Activated naive CD8-positive, alpha-beta T cell treated with anti-CD3 and anti-CD28 coated beads for 36 hours (primary cell): ENCODE results near the gene CRMP1. TPM values are rescaled to one million over a fixed set of nuclear protein-coding genes. Genes with fewer than 3 reads are reported as not detected.

ENCODE experiments used
- DNase-seq: peaks from one replicate; pipeline ENCODE4 v3.0.0; 2021
- H3K27ac Mint-ChIP-seq: one replicate; pipeline ENCODE4 v1.8.0; 2022; ENCODE audit warnings: mild to moderate bottlenecking, moderate library complexity, mixed read lengths
- H3K27me3 Mint-ChIP-seq: one replicate; pipeline ENCODE4 v1.8.0; 2022; ENCODE audit warnings: mild to moderate bottlenecking, mixed read lengths
- H3K36me3 Mint-ChIP-seq: one replicate; pipeline ENCODE4 v1.8.0; 2021; ENCODE audit warnings: mild to moderate bottlenecking, mixed read lengths
- H3K4me1 Mint-ChIP-seq: one replicate; pipeline ENCODE4 v1.8.0; 2021; ENCODE audit warnings: mixed read lengths
- H3K4me3 Mint-ChIP-seq: one replicate; pipeline ENCODE4 v1.8.0; 2022; ENCODE audit warnings: mild to moderate bottlenecking, moderate library complexity, mixed read lengths
- H3K9me3 Mint-ChIP-seq: one replicate; pipeline ENCODE4 v1.8.0; 2022; ENCODE audit warnings: mixed read lengths
- total RNA-seq, 2 experiments: library from RNA; stranded (reverse); gene quantifications; one replicate each; pipeline ENCODE4 v1.2.3, GENCODE V29; 2021

The CRMP1 gene
- total RNA-seq, 2 experiments from 2014 or later, result not detected

DNA sequence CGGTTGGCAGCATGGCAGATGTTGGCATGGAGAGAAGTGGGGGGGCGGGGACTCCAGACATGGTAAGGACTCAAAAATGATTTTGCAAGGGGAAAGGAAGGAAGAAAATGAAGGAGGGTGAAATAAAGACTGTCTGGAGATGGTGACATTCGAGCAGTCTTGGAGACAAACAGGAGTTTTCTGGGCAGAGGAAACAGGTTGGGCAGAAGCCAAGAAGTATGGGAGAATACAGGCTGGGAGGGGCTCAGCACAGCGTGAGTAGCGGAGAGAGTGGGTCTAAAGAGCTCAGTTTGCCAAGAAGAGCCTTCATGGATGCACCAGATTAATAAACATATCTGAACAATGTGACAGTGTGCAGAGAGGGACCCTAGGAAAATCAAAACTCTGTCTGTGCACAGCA is 13.3 kb upstream of the CRMP1 start:
- DNase-seq, result no peak
- Mint-ChIP-seq H3K4me1 (no peaks in the 10 kb centered on the region), H3K27me3 (peaks cover 22% of the 10 kb centered on the region), H3K4me3 (no peak overlapping the region), H3K9me3 (peaks cover 23% of the 10 kb centered on the region), H3K36me3 (no peaks in the 10 kb centered on the region), H3K27ac (no peak overlapping the region)

DNA sequence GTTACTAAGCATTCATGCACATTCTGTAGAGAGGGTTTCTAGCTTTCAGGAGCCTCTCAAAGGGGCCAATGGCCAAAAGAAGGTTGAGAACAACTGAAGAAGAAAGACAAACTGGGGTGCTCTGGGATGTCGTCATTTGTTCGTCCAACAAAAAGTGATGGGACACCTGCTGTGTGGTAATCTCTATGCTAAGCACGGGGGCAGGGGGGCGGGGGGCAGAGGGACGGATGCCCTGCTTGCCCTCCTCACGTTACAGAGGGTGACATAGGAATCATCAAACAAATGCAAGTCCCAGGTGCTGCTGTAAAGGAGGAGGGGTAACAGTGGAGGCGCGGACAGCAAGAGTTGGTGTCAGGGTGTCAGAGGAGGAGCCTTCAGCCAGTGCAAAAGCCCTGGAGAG is 12.8 kb upstream of the CRMP1 start:
- H3K36me3 Mint-ChIP-seq, result no peaks in the 10 kb centered on the region
- no peak for DNase-seq
- no peak overlapping the region for H3K27ac Mint-ChIP-seq
- H3K9me3 Mint-ChIP-seq, result peaks cover 23% of the 10 kb centered on the region
- H3K4me3 Mint-ChIP-seq, result no peak overlapping the region
- H3K4me1 Mint-ChIP-seq, result no peaks in the 10 kb centered on the region
- peaks cover 22% of the 10 kb centered on the region for H3K27me3 Mint-ChIP-seq

DNA sequence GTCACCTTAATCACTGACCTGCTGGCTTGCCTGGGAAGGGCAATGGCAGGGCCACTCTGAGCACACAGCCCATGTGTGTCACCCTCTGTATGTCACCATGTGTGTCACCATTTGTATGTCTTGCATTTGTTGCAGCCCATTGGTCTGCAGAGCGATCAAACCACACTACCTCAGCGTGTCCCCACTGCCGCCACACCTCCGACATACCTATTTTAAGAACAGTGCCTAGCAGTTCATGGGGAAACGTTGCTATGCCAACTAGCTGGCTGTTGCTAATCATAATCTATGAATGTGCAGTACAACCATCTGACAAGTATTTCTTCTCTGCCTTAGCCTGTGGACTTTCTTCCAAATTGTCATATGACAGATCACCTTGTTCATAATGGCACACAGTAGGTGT is 8.0 kb upstream of the CRMP1 start:
- H3K9me3 Mint-ChIP-seq, result no peaks in the 10 kb centered on the region
- H3K36me3 Mint-ChIP-seq, result no peaks in the 10 kb centered on the region
- DNase-seq, result no peak
- H3K4me3 Mint-ChIP-seq, result no peak overlapping the region
- H3K27ac Mint-ChIP-seq, result no peak overlapping the region
- peaks cover 23% of the 10 kb centered on the region for H3K27me3 Mint-ChIP-seq
- H3K4me1 Mint-ChIP-seq, result no peaks in the 10 kb centered on the region

DNA sequence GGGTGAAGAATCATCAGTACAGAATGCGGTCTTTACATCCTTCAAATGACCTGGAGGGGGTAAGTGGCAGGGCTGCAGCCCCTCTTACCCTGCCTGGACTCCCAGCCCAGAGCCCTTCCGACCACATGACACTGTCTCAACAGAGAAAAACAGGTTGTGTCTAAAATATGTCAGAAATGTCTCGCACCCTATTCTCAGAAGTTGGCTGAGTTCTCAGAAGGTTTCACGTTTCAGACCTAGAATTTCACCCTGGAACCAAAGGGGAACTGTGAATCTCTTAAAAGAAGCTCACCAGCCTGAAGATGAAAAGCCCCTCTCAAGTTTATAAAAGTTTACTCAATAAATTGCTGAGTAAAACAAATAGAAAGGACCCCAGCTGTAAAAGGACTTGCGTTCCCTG is 7.0 kb upstream of the CRMP1 start:
- Mint-ChIP-seq H3K4me1 (no peaks in the 10 kb centered on the region), H3K27me3 (peaks cover 28% of the 10 kb centered on the region), H3K4me3 (no peak overlapping the region), H3K27ac (no peak overlapping the region), H3K9me3 (no peaks in the 10 kb centered on the region), H3K36me3 (no peaks in the 10 kb centered on the region)
- no peak for DNase-seq

DNA sequence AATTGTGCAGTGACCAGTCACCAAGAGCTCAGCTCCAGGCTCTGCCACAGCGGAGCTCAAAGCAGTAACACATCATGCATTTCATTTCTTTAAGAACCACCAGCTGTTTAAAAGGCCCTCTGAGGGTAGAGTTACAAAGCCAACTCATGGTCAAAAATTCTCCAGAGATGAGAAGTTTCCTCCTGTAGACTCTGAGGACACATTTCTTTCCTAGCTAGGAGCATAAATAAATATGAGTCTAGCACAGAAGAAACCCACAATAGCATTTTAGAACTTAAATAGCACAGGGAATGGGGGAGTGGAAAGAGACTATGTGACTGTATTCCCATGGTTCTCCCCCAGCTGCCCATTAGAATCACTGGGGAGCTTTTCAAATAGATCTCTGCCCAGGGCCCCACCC is 6.5 kb upstream of the CRMP1 start:
- DNase-seq, result no peak
- no peaks in the 10 kb centered on the region for H3K36me3 Mint-ChIP-seq
- H3K4me1 Mint-ChIP-seq, result no peaks in the 10 kb centered on the region
- H3K27me3 Mint-ChIP-seq, result peaks cover 26% of the 10 kb centered on the region
- no peaks in the 10 kb centered on the region for H3K9me3 Mint-ChIP-seq
- no peak overlapping the region for H3K27ac Mint-ChIP-seq
- H3K4me3 Mint-ChIP-seq, result no peak overlapping the region

- DNase-seq, result no peak
- Mint-ChIP-seq H3K36me3 (no peaks in the 10 kb centered on the region), H3K27ac (no peak overlapping the region), H3K4me3 (no peak overlapping the region), H3K4me1 (no peaks in the 10 kb centered on the region), H3K27me3 (peaks cover 29% of the 10 kb centered on the region), H3K9me3 (no peaks in the 10 kb centered on the region)
These were observed 4.8 kb upstream of the CRMP1 start for GRCh38 chr4:5897674-5898073.

DNA sequence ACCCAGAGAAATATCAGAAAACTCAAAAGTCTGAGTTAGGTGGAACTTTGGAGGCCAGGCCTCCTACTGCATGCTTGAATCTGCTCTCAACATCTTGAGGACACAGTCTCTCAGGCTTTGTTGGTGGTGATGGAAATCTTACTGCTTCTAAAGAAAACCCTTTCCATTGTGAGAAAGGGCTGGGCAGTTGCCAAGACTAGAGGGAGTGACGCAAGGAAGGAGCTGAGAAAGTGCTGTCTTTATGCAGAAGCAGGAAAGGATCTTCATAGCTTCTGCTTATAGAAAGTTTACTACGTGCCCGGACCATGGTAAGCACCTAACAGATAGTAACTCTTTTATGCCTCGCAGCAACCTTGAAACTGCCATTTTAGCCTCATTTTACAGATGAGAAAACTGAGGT is 2.4 kb upstream of the CRMP1 start:
- peaks cover 47% of the 10 kb centered on the region for H3K27me3 Mint-ChIP-seq
- no peak overlapping the region for H3K27ac Mint-ChIP-seq
- no peaks in the 10 kb centered on the region for H3K36me3 Mint-ChIP-seq
- no peaks in the 10 kb centered on the region for H3K4me1 Mint-ChIP-seq
- DNase-seq, result no peak
- no peak overlapping the region for H3K4me3 Mint-ChIP-seq
- no peaks in the 10 kb centered on the region for H3K9me3 Mint-ChIP-seq

DNA sequence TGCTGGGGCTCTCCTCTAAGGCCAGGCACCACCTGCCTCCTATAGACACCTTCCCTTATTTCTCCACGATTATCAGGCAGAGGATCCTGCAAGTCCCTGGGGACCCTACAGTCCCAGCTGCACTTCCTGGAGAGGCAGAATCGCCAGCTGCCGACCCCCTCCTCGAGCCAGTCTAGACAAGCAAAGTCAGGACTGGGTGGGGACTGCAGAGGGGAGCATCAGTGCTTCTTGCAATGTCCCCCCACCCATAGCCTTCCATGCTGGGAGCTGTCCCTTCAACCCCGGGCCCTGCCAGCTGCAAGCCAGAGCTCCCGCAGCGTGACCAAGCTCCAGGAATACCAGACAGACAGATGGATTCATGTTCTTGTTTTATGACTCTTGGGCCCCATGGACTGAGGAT is 1.4 kb upstream of the CRMP1 start:
- H3K4me1 Mint-ChIP-seq, result peaks cover 2% of the 10 kb centered on the region
- H3K27me3 Mint-ChIP-seq, result peaks cover 52% of the 10 kb centered on the region
- H3K36me3 Mint-ChIP-seq, result no peaks in the 10 kb centered on the region
- H3K9me3 Mint-ChIP-seq, result no peaks in the 10 kb centered on the region
- H3K4me3 Mint-ChIP-seq, result no peak overlapping the region
- H3K27ac Mint-ChIP-seq, result no peak overlapping the region
- no peak for DNase-seq

DNA sequence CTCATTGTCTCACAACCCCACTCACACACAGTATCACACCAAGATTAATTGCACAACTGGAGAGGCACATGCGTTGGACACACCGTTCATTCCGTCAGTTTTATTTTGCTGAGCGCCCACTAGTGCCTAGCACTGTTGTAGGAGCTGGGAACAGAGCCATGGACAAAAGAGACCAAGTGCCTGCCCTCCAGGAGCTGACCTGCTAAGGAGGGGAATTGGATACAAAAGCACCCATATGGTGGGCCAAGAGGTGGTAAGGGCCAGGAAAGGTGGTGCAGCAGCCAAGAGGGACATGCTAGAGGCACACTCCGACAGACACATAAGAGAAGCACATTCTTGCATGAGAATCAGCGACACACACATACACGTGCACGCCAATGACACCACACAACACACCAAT is 705 bp upstream of the CRMP1 start:
- peaks cover 59% of the 10 kb centered on the region for H3K27me3 Mint-ChIP-seq
- H3K36me3 Mint-ChIP-seq, result no peaks in the 10 kb centered on the region
- H3K4me1 Mint-ChIP-seq, result peaks cover 4% of the 10 kb centered on the region
- H3K9me3 Mint-ChIP-seq, result no peaks in the 10 kb centered on the region
- no peak for DNase-seq
- H3K4me3 Mint-ChIP-seq, result no peak overlapping the region
- no peak overlapping the region for H3K27ac Mint-ChIP-seq

DNA sequence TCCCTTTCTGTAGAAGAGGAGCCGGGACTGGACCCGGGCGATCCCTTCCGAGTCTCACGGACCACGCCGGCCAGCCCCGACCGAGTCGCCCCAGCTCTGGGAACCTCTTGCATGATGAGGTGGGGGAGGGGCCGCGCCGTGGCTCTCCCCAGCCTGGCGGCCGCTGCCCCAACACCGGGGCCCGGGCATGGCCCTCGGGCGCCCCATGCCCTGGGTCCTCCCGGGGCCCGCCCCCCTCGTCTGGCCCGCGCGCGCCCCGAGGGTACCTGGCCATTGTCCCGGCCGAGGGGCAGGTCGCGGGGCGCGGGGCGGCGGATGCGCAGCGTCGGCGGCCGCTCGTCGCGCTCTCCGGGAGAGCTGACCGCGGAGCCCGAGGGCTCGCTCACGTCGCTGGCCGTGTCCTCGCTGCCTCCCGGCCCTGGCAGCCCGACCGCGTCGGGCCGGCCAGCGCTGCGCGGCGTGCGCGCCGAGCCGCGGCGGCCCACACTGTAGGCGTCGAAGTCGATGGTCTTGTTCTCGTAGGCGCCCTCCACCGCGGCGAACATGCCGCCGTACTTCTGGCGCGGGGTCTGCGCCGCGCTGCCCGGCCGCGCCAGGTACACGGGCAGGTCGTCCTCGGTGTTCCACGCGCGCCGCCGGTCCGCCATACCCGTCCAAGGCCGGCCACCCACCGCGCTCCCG is 423 bp downstream of the CRMP1 start:
- H3K36me3 Mint-ChIP-seq, result no peaks in the 10 kb centered on the region
- H3K4me1 Mint-ChIP-seq, result peaks cover 4% of the 10 kb centered on the region
- H3K9me3 Mint-ChIP-seq, result no peaks in the 10 kb centered on the region
- no peak for DNase-seq
- H3K4me3 Mint-ChIP-seq, result no peak overlapping the region
- no peak overlapping the region for H3K27ac Mint-ChIP-seq
- peaks cover 60% of the 10 kb centered on the region for H3K27me3 Mint-ChIP-seq

- peaks cover 4% of the 10 kb centered on the region for H3K4me1 Mint-ChIP-seq
- no peak overlapping the region for H3K27ac Mint-ChIP-seq
- DNase-seq, result no peak
- H3K4me3 Mint-ChIP-seq, result no peak overlapping the region
- H3K27me3 Mint-ChIP-seq, result peaks cover 67% of the 10 kb centered on the region
- no peaks in the 10 kb centered on the region for H3K36me3 Mint-ChIP-seq
- no peaks in the 10 kb centered on the region for H3K9me3 Mint-ChIP-seq
These were observed 1.1 kb downstream of the CRMP1 start for GRCh38 chr4:5891563-5892322.

- H3K4me3 Mint-ChIP-seq, result no peak overlapping the region
- no peaks in the 10 kb centered on the region for H3K9me3 Mint-ChIP-seq
- no peak overlapping the region for H3K27ac Mint-ChIP-seq
- no peaks in the 10 kb centered on the region for H3K36me3 Mint-ChIP-seq
- H3K4me1 Mint-ChIP-seq, result peaks cover 4% of the 10 kb centered on the region
- H3K27me3 Mint-ChIP-seq, result peaks cover 80% of the 10 kb centered on the region
- DNase-seq, result no peak
These were observed 2.7 kb downstream of the CRMP1 start for GRCh38 chr4:5890063-5890727.

GRCh38 chr4:5889002-5889696 is 3.7 kb downstream of the CRMP1 start:
- no peak for DNase-seq
- H3K27ac Mint-ChIP-seq, result no peak overlapping the region
- no peak overlapping the region for H3K4me3 Mint-ChIP-seq
- H3K9me3 Mint-ChIP-seq, result no peaks in the 10 kb centered on the region
- peaks cover 78% of the 10 kb centered on the region for H3K27me3 Mint-ChIP-seq
- no peaks in the 10 kb centered on the region for H3K36me3 Mint-ChIP-seq
- H3K4me1 Mint-ChIP-seq, result peaks cover 4% of the 10 kb centered on the region

- DNase-seq, result no peak
- Mint-ChIP-seq H3K27me3 (peaks cover 71% of the 10 kb centered on the region), H3K27ac (no peak overlapping the region), H3K9me3 (no peaks in the 10 kb centered on the region), H3K4me1 (peaks cover 4% of the 10 kb centered on the region), H3K36me3 (no peaks in the 10 kb centered on the region), H3K4me3 (no peak overlapping the region)
These were observed 4.5 kb downstream of the CRMP1 start for GRCh38 chr4:5888222-5889001.
